PC-3 (cell line): Measurements from ENCODE around the gene DLX5. TPM values are rescaled to one million over a fixed set of nuclear protein-coding genes. Genes with fewer than 3 reads are reported as not detected.

Source experiments
- ATAC-seq: fragments of 200-7000 bp; cut with Tn5 transposase; 2 replicates; pipeline ENCODE4 v1.9.1; 2020; ENCODE audit warnings: mild to moderate bottlenecking, moderate library complexity
- BruUV-seq: library from RNA; stranded (reverse); fragments of 400-500 nt; replicated peaks from 2 replicates; lab custom pipeline; 2021; lab: Mats Ljungman, UMichigan
- CTCF ChIA-PET: fragments of 300-600 bp; sonication (Branson Sonifier 250); formaldehyde crosslinking; loops from one replicate; lab custom pipeline; 2022; ENCODE audit warnings: antibody characterized with exemption; lab: Charles Lee
- POLR2A ChIA-PET: fragments of 300-600 bp; sonication (Branson Sonifier 250); formaldehyde crosslinking; loops from one replicate; lab custom pipeline; 2022; ENCODE audit warnings: antibody characterized with exemption; ENCODE audit not compliant: unreplicated experiment; lab: Charles Lee
- DNase-seq: peaks from one replicate; pipeline ENCODE4 v3.0.0-alpha.2; 2015
- H2AFZ ChIP-seq: fragments of 300-600 bp; sonication (generic); 2 replicates; pipeline ENCODE4 v1.6.0; 2016; ENCODE audit warnings: antibody characterized with exemption, low read length
- H3F3A ChIP-seq: fragments of 300-600 bp; sonication (generic); one replicate; pipeline ENCODE4 v1.6.0; 2017; ENCODE audit warnings: antibody characterized with exemption, low read length, control low read depth, mild to moderate bottlenecking; ENCODE audit not compliant: unreplicated experiment
- H3K27ac ChIP-seq: fragments of 300-600 bp; sonication (generic); 2 replicates; pipeline ENCODE4 v1.5.1; 2016; ENCODE audit warnings: mild to moderate bottlenecking, low read length
- H3K27me3 ChIP-seq: fragments of 300-600 bp; sonication (generic); 2 replicates; pipeline ENCODE4 v1.6.1; 2016; ENCODE audit warnings: low read length, mixed read lengths
- H3K36me3 ChIP-seq: fragments of 300-600 bp; sonication (generic); 2 replicates; pipeline ENCODE4 v1.6.1; 2016; ENCODE audit warnings: low read depth, mixed run types, low read length, mixed read lengths
- H3K4me1 ChIP-seq: fragments of 300-600 bp; sonication (generic); 2 replicates; pipeline ENCODE4 v1.5.1; 2016; ENCODE audit warnings: low read length; ENCODE audit not compliant: insufficient read depth
- H3K4me2 ChIP-seq: fragments of 300-600 bp; sonication (generic); 2 replicates; pipeline ENCODE4 v1.6.0; 2016; ENCODE audit warnings: low read length
- H3K4me3 ChIP-seq: fragments of 300-600 bp; sonication (generic); 2 replicates; pipeline ENCODE4 v1.5.1; 2016; ENCODE audit warnings: mild to moderate bottlenecking, low read length, mixed read lengths
- H3K79me2 ChIP-seq: fragments of 300-600 bp; sonication (generic); 2 replicates; pipeline ENCODE4 v1.6.1; 2017; ENCODE audit warnings: low read length, mixed read lengths
- H3K9ac ChIP-seq: fragments of 300-600 bp; sonication (generic); 2 replicates; pipeline ENCODE4 v1.6.0; 2016; ENCODE audit warnings: mild to moderate bottlenecking, low read length
- H3K9me2 ChIP-seq: fragments of 300-600 bp; sonication (generic); replicated peaks from 2 replicates; pipeline ENCODE4 v1.6.1; 2016; ENCODE audit warnings: mixed run types, low read length, mixed read lengths
- H3K9me3 ChIP-seq: fragments of 300-600 bp; sonication (generic); 2 replicates; pipeline ENCODE4 v1.6.1; 2016; ENCODE audit warnings: low read length, mixed read lengths
- H4K20me1 ChIP-seq: fragments of 300-600 bp; sonication (generic); 2 replicates; pipeline ENCODE4 v1.6.1; 2016; ENCODE audit warnings: low read length, mixed read lengths
- EZH2 ChIP-seq: fragments of 300-600 bp; sonication (generic); IDR thresholded peaks from one replicate; pipeline ENCODE4 v1.6.1; 2017; ENCODE audit warnings: antibody characterized with exemption, mild to moderate bottlenecking, low read length; ENCODE audit not compliant: unreplicated experiment
- EZH2phosphoT487 ChIP-seq: fragments of 300-600 bp; sonication (generic); IDR thresholded peaks from 2 replicates; pipeline ENCODE4 v1.6.1; 2018; ENCODE audit warnings: mild to moderate bottlenecking, antibody characterized with exemption, low read length, borderline replicate concordance
- intact Hi-C: fragments of 100-400 bp; cut with micrococcal nuclease; formaldehyde crosslinking; loops from 2 replicates; pipeline ENCODE4 v1.9.0; 2023
- total RNA-seq: library from RNA; depleted of rRNA; stranded (reverse); fragments of >200 nt; gene quantifications from 2 replicates; pipeline ENCODE4 v1.2.3, GENCODE V29; 2014
- TF ChIP-seq, protein P1 (sequence below): fragments of 300-600 bp; sonication (generic); conservative IDR thresholded peaks from 2 replicates; pipeline ENCODE4 v1.5.1; 2017; ENCODE audit warnings: antibody characterized with exemption, low read depth, mild to moderate bottlenecking, low read length

DLX5 gene
- total RNA-seq, 1 experiment from 2014 or later = 0.15 TPM

DNA sequence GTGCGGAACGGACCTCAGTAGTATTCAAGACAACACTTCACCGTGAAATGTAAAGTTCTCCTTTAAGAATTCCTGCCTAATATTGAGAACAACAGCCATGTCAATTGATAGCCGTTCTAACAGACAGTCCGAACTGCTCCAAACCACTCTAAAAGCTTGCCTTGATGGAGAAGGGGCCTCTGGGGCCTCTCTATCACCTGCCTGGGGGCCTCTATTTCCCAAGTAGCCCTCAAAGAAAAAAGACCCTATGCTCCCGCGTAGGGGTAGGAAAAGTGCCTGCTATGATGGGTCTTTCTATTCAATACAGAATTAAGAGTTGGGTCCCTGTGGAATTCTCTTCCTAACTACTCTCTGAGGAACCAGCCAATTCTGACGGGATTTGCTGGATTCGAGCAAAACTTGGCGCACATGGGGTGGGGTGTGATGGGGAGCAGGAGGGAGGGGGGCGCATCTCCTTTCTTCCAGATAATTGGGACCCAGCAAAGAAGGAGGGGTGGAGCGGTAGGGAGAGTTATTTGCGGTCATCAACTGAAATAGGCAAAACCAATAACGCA is 27.6 kb downstream of the DLX5 start:
- POLR2A ChIA-PET = no interaction called here
- Histone ChIP-seq H3K9me2 (no peaks in the 10 kb centered on the region), H3K79me2 (no peaks in the 10 kb centered on the region), H3K36me3 (no peaks in the 10 kb centered on the region), H3K9me3 (no peaks in the 10 kb centered on the region), H3K27me3 (peaks cover 28% of the 10 kb centered on the region), H4K20me1 (no peaks in the 10 kb centered on the region), H3K9ac (no peak overlapping the region), H3K27ac (no peak overlapping the region), H3F3A (no peaks in the 10 kb centered on the region), H3K4me3 (no peak overlapping the region), H3K4me1 (no peaks in the 10 kb centered on the region), H3K4me2 (no peak overlapping the region), H2AFZ (no peak overlapping the region)
- no TSS peak for BruUV-seq
- intact Hi-C loops = no loop called here
- ATAC-seq = no peak
- CTCF ChIA-PET = no interaction called here
- TF ChIP-seq, protein P1, sequence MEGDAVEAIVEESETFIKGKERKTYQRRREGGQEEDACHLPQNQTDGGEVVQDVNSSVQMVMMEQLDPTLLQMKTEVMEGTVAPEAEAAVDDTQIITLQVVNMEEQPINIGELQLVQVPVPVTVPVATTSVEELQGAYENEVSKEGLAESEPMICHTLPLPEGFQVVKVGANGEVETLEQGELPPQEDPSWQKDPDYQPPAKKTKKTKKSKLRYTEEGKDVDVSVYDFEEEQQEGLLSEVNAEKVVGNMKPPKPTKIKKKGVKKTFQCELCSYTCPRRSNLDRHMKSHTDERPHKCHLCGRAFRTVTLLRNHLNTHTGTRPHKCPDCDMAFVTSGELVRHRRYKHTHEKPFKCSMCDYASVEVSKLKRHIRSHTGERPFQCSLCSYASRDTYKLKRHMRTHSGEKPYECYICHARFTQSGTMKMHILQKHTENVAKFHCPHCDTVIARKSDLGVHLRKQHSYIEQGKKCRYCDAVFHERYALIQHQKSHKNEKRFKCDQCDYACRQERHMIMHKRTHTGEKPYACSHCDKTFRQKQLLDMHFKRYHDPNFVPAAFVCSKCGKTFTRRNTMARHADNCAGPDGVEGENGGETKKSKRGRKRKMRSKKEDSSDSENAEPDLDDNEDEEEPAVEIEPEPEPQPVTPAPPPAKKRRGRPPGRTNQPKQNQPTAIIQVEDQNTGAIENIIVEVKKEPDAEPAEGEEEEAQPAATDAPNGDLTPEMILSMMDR = no peak
- no peak for TF ChIP-seq EZH2
- TF ChIP-seq EZH2phosphoT487 = no peak
- no peak for DNase-seq

DNA sequence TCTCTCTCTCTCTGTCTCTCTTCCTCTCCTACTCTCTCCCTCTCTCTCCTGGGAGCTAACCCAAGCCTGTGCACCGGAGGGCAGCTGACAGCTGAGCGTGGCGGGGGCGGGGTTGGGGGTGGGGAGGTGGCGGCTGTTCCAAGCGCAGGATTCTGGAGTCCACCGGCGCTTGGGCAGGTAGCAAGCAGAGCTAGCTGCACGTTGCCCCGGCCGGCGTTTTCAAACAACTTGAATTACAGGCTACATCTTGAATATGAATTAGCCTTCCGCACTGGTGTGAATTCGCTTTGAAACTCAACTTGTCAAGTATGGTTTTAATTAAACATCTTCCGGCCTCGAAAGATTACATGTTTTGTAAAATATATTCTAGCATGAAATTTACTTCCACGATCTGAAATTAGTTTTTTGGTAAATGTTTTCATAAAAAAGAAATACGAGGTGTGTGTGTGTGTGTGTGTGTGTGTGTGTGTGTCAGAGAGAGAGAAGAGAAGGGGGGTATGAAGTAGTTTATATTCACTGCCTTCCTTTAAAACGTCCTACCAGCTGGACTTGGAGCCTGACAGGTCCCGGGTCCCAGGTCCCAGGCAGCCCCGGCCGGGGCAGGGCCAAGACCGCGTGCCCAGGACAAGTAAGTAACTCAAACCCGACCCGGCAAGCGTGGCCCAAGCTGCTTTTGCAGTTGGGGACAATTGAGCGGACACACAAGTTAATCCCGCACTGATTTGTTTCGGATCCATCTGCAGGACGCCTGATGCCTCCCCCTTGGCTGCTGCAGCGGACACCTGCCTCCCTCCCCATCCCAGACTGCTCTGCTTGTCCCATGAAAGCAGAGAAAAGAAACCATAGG is 28.3 kb downstream of the DLX5 start:
- no peaks in the 10 kb centered on the region for H3K9me3 ChIP-seq
- ChIA-PET CTCF (no interaction called here), POLR2A (no interaction called here)
- peaks cover 28% of the 10 kb centered on the region for H3K27me3 ChIP-seq
- H4K20me1 ChIP-seq = no peaks in the 10 kb centered on the region
- no peaks in the 10 kb centered on the region for H3K9me2 ChIP-seq
- intact Hi-C loops = no loop called here
- no peak overlapping the region for H2AFZ ChIP-seq
- TF ChIP-seq, protein P1 = no peak
- no peak for TF ChIP-seq EZH2
- TF ChIP-seq EZH2phosphoT487 = no peak
- ATAC-seq = no peak
- H3K79me2 ChIP-seq = no peaks in the 10 kb centered on the region
- BruUV-seq = no TSS peak
- no peak for DNase-seq
- H3F3A ChIP-seq = no peaks in the 10 kb centered on the region
- no peaks in the 10 kb centered on the region for H3K36me3 ChIP-seq
- H3K4me1 ChIP-seq = no peaks in the 10 kb centered on the region
- H3K4me3 ChIP-seq = no peak overlapping the region
- H3K27ac ChIP-seq = no peak overlapping the region
- H3K4me2 ChIP-seq = no peak overlapping the region
- H3K9ac ChIP-seq = no peak overlapping the region
